Vagina (tissue), 2 donors: ENCODE data around the gene NPPC. TPM values are rescaled to one million over a fixed set of nuclear protein-coding genes. Genes with fewer than 3 reads are reported as not detected.

Experiments used
- DNase-seq, 2 donors: peaks; one replicate each; pipeline ENCODE4 v3.0.0-alpha.2; 2017; ENCODE audit errors: extremely low spot score in 2 of 2
- H3K27ac ChIP-seq: fragments of 200-600 bp; sonication (generic); one replicate; pipeline ENCODE4 v1.5.1; 2019
- H3K27me3 ChIP-seq: fragments of 200-600 bp; sonication (generic); one replicate; pipeline ENCODE4 v1.5.1; 2019
- H3K36me3 ChIP-seq, 2 donors: fragments of 200-600 bp; sonication (generic); one replicate each; pipeline ENCODE4 v1.5.1; 2017 to 2019
- H3K4me1 ChIP-seq: fragments of 200-600 bp; sonication (generic); one replicate; pipeline ENCODE4 v1.5.1; 2019
- H3K4me3 ChIP-seq, 2 donors: fragments of 200-600 bp; sonication (generic); 1 replicate in 1 of 2; 2 replicates in 1 of 2; pipeline ENCODE4 v1.5.1; 2016 to 2019
- H3K9me3 ChIP-seq: fragments of 200-600 bp; sonication (generic); one replicate; pipeline ENCODE4 v1.5.1; 2019
- CTCF ChIP-seq, 3 experiments: fragments of 450-650 bp in 2 of 3; fragments of 200-600 bp in 1 of 3; sonication (generic) in 1 of 3; IDR thresholded peaks; one replicate each; pipeline ENCODE4 v1.5.1; 2017 to 2019; ENCODE audit warnings: antibody characterized with exemption in 3 of 3, mild to moderate bottlenecking in 2 of 3, moderate library complexity in 2 of 3
- POLR2A ChIP-seq, 2 donors: fragments of 450-650 bp; IDR thresholded peaks; one replicate each; pipeline ENCODE4 v1.6.1; 2017; ENCODE audit warnings: antibody characterized with exemption in 2 of 2, mild to moderate bottlenecking in 2 of 2, moderate library complexity in 2 of 2
- POLR2AphosphoS5 ChIP-seq, 2 donors: sonication (generic); formaldehyde crosslinking; IDR thresholded peaks; one replicate each; pipeline ENCODE4 v1.9.0; 2017; ENCODE audit warnings: antibody characterized with exemption in 2 of 2, mild to moderate bottlenecking in 2 of 2, low read depth in 1 of 2; ENCODE audit not compliant: insufficient read depth in 1 of 2
- intact Hi-C: fragments of 100-400 bp; cut with DNase I; formaldehyde crosslinking; loops from one replicate; pipeline ENCODE4 v1.15.1; 2023
- total RNA-seq: library from RNA; depleted of rRNA; stranded (reverse); fragments of >200 nt; gene quantifications from one replicate; pipeline ENCODE4 v1.2.3, GENCODE V29; 2016

Gene NPPC
- total RNA-seq, 1 donor from 2014 or later, result 16.0 TPM

- H3K36me3 ChIP-seq, result no peaks in the 10 kb centered on the region
- H3K9me3 ChIP-seq, result no peaks in the 10 kb centered on the region
- DNase-seq, result no peak
- no peak overlapping the region for H3K27ac ChIP-seq
- no peaks in the 10 kb centered on the region for H3K27me3 ChIP-seq
- intact Hi-C loops, result loop anchor here (5.0 kb wide), 1 partner anchor 215 kb away; no protein-coding TSS in a partner anchor
- H3K4me3 ChIP-seq, result peak overlapping the region; percentile 30 to 55
- TF ChIP-seq CTCF (IDR thresholded peaks at IDR 0.05) (no peak), POLR2AphosphoS5 (IDR thresholded peaks at IDR 0.05; ENCODE audit: insufficient read depth in 1 of 2, low read depth in 1 of 2) (no peak), POLR2A (IDR thresholded peaks at IDR 0.05) (no peak)
- H3K4me1 ChIP-seq, result peaks cover 20% of the 10 kb centered on the region
These were observed 767 bp upstream of the NPPC start for GRCh38 chr2:231926761-231927565.

GRCh38 chr2:231925303-231926179, 655 bp downstream of the NPPC start:
- intact Hi-C loops, result loop anchor here (5.0 kb wide), 1 partner anchor 217 kb away; no protein-coding TSS in a partner anchor
- Histone ChIP-seq H3K27ac (no peak overlapping the region), H3K4me3 (peak overlapping the region; percentile 30 to 55), H3K9me3 (no peaks in the 10 kb centered on the region), H3K36me3 (no peaks in the 10 kb centered on the region), H3K4me1 (peaks cover 20% of the 10 kb centered on the region), H3K27me3 (no peaks in the 10 kb centered on the region)
- TF ChIP-seq POLR2AphosphoS5 (IDR thresholded peaks at IDR 0.05; ENCODE audit: insufficient read depth in 1 of 2, low read depth in 1 of 2) (no peak), CTCF (IDR thresholded peaks at IDR 0.05) (peak; percentile 81 to 94 (median 83))
- DNase-seq, result no peak

GRCh38 chr2:231924889-231925275, 1.3 kb downstream of the NPPC start:
- TF ChIP-seq POLR2A (IDR thresholded peaks at IDR 0.05) (no peak), CTCF (IDR thresholded peaks at IDR 0.05) (no peak)
- DNase-seq, result no peak
- Histone ChIP-seq H3K27me3 (no peaks in the 10 kb centered on the region), H3K36me3 (no peaks in the 10 kb centered on the region), H3K9me3 (no peaks in the 10 kb centered on the region), H3K4me3 (peak overlapping the region; percentile 30 to 55), H3K4me1 (peaks cover 20% of the 10 kb centered on the region), H3K27ac (no peak overlapping the region)
- intact Hi-C loops, result loop anchor here (5.0 kb wide), 2 partner anchors 217 to 402 kb away; no protein-coding TSS in a partner anchor

GRCh38 chr2:231923951-231924888, 2.0 kb downstream of the NPPC start:
- DNase-seq, result no peak
- no peak for TF ChIP-seq POLR2AphosphoS5 (IDR thresholded peaks at IDR 0.05; ENCODE audit: insufficient read depth in 1 of 2, low read depth in 1 of 2)
- TF ChIP-seq POLR2A (IDR thresholded peaks at IDR 0.05), result no peak
- no peak for TF ChIP-seq CTCF (IDR thresholded peaks at IDR 0.05)
- H3K4me3 ChIP-seq, result no peak overlapping the region
- peaks cover 20% of the 10 kb centered on the region for H3K4me1 ChIP-seq
- intact Hi-C loops, result loop anchor here (5.0 kb wide), 1 partner anchor 403 kb away; no protein-coding TSS in a partner anchor
- no peaks in the 10 kb centered on the region for H3K27me3 ChIP-seq
- H3K27ac ChIP-seq, result no peak overlapping the region
- no peaks in the 10 kb centered on the region for H3K9me3 ChIP-seq
- H3K36me3 ChIP-seq, result no peaks in the 10 kb centered on the region
